HG02885 (cell line): Measurements from ENCODE around the gene FZD10.

Experiments used
- ATAC-seq: cut with Tn5 transposase; IDR thresholded peaks from one replicate; pipeline ENCODE4 v1.9.1; 2021; ENCODE audit warnings: mild to moderate bottlenecking; ENCODE audit not compliant: unreplicated experiment, poor library complexity

FZD10 gene

GRCh38 chr12:130201037-130201436, 38.8 kb downstream of the FZD10 start:
- ATAC-seq, result no peak

- no peak for ATAC-seq
Measured at GRCh38 chr12:130202201-130202600, 39.9 kb downstream of the FZD10 start.

GRCh38 chr12:130203151-130203550, 40.9 kb downstream of the FZD10 start:
- ATAC-seq, result no peak

- no peak for ATAC-seq
Measured at GRCh38 chr12:130204541-130204953, 42.3 kb downstream of the FZD10 start.

DNA sequence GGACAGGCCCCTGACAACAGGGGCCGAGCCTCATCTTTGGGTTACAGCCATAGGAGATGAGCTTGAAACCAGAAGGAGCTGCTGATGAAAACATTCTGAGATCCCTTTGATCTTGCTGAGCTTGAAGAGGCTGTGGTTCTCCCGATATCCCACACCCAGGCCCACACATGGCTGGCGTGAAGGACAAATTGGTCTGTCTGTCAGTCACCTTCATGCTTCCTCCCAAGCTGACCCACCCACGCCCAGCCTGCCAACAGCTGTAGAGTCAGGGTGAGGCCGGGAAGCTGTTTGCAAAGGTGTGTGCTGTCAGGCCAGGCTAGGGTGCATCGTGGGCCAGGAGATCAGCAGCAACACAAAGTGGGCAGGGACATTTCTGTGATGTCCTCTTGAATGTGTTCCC, 43.2 kb downstream of the FZD10 start:
- no peak for ATAC-seq

GRCh38 chr12:130212384-130212989, 50.2 kb downstream of the FZD10 start:
- no peak for ATAC-seq

DNA sequence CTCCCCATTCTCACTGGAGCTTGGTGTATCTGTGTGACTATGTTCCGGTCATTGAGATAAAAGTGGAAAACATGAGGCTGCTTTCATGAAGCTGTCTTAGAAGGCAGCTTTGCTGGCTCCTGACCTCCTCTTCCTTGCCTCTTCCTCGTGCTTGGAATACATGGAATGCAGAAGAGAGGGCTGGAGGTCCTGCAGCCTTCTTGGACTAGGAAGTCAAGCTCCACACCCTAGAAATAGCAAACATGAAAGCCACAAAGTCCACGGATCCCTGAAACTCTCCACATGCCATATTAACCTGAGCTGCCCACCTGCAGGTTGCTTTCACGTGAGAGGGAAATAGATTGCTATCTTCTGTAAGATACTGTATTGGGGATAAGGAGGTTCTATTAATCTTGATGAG, 51.0 kb downstream of the FZD10 start:
- ATAC-seq, result no peak

GRCh38 chr12:130214686-130215395, 52.6 kb downstream of the FZD10 start:
- ATAC-seq, result no peak
